DLD1 (cell line): ENCODE measurements around the gene PCDH12.
"Not testable (repeated sequence)": the region's sequence is repeated elsewhere in the genome, so short reads cannot be mapped to it uniquely, and the experiment has no call there.

Source experiments
- in situ Hi-C: cut with HindIII; loops from 2 replicates; pipeline ENCODE4 v1.10.0; 2017; ENCODE audit warnings: low sequenced_read_pairs

Gene PCDH12

DNA sequence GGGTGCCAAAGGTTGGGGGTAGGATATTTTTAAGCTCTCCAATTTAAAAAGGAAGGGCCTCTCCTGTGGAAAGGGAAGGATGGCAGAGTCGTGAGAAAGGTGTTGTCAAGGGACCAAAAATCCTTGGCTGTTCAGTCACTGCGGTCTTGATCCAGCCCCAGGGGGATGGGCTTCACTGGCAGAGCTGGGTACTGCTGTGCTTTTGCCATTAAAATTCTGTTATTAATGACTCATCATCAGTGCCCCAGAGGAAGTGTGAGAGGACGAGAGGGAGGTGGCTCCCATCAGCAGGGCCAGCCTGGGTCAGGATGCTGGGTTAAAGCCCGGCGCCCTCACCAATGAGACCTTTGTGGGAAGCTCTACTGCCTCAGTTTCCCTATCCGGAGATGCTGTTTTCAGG lies 16.7 kb downstream of the PCDH12 start:
- in situ Hi-C loops, result no loop called here

DNA sequence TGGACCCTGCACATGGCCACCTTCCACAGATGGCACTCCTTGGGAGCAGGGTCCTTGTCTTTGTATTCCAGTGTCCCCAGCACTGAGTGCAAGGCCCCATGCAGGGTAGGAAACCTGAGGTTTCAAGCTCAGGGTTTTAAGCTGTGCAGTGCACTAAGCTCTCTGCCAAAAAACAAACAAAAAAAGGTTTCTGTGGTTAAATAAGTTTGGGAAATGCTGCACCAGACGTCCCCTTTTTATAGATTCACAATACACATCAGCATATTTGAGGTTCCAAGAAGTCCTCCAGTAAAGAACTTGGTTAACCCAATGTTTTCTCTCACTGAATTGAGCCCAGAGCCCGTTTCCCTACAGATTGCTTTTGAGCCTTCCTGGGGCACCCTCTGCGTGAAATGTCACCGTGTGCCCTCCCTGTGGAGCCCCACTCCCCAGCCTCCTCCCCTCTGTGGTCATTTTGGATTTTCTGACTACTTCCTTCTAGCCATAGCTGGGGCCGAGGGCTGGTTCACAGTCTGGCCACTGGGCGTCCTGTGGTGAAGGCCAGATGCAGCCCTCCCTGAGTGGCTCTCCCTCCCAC lies 17.2 kb downstream of the PCDH12 start:
- in situ Hi-C loops, result no loop called here

DNA sequence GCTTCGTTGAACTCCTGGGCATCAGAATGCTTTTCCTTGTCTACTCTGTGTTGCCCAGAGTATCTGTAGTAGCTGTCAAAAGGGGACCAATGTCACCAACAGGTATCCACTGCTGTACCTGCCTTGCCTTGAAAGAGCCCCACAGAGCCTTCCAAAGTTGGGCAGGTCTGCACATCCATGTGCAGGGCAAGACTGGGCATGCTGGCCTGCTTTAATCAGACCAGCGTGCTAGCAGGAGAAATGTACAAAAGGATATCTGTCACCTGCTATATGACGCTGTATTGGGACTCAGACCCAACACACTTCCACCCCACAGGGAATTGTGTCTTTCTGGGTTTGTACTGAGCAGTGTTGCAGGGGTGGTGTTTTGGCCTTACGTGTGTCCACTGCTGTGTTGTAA lies 22.5 kb downstream of the PCDH12 start:
- in situ Hi-C loops, result no loop called here

DNA sequence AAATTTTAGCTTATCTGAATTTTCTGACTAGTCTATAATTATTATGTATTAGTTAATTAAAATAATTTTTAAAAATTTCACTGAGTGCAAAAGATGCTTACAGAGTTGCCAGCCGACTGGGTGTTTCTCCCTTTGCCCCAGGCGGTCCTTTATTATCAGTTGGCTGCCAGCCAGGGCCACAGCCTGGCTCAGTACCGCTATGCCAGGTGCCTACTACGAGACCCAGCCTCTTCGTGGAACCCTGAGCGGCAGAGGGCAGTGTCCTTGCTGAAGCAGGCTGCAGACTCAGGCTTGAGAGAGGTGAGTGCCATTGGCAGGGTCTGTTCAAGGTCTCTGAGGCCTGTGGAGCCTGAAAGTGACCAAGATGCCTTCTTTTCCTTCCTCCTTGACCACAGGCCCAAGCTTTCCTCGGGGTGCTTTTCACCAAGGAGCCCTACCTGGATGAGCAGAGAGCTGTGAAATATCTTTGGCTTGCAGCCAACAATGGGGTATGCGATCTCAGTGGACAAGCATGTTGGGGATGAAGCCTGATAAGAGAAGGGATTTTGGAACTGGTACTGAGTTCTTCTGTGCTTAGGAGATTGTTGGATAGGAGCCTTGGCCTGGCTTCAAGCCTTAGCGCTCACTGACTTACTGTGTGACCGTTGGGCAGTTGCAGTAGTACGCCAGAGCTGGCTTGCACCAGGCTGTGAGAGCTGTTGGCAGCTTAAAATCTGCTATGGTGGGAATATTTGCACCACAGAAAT lies 23.7 kb downstream of the PCDH12 start:
- in situ Hi-C loops, result no loop called here

DNA sequence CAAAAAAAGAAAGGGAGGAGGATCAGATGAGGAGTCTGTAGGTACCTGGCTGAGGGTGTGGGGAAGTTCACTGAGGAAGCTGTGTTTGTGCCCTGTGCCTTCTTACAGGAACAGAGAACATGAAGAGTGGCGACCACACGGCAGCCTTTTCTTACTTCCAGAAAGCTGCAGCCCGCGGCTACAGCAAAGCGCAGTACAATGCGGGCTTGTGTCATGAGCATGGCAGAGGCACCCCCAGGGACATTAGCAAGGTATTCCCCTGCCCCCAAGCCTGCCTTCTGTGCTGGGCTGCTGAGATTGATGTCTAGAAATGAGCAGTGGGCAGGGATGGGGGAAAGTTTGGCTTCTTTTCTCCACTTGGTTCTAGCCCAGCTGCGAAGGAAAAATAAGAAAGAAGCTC lies 24.9 kb downstream of the PCDH12 start:
- in situ Hi-C loops, result no loop called here

DNA sequence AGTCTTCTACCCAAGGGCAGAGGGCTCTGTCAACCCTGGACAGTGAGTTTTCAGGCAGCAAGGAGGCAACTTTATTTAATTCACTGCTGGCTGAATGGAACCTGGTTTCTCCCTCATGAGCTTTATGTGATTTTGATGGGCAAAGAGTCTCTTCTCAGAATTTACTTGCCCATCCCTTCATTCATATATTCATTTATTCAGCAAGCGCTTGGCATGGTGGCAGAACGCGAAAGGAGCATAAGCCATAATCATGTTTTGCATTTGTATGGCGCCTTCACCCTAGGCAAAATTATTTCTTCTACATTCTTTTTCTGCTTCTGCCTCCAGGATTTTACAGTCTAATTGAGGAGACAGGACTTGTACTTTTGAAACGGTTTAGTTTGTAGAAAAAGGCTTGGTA lies 26.3 kb downstream of the PCDH12 start:
- in situ Hi-C loops, result no loop called here

DNA sequence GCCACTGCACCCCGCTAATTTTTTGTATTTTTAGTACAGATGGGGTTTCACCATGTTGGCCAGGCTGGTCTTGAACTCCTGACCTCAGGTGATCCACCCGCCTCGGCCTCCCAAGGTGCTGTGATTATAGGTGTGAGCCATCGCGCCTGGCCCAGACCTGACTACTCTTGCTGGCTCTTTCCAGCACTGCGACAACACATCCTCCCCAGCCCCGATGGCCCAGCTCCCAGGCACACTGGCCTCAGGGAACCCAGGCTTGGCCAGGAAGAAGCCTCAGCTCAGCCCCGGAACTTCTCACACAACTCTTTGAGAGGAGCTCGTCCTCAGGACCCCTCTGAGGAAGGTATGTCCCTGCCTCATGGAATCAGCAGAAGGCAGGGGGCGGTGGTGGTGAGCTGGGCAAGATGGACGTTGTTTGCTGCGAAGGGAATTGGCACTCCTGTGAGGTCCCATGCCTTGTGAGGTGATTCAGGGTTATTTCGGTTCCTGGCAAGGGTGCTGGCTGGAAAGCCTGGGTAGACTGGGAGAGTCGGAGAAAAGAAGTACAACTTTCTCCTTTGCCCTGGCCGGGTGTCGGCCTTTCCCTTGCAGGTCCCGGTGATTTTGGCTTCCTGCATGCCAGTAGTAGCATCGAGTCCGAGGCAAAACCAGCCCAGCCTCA lies 28.5 kb downstream of the PCDH12 start:
- in situ Hi-C loops, result no loop called here

DNA sequence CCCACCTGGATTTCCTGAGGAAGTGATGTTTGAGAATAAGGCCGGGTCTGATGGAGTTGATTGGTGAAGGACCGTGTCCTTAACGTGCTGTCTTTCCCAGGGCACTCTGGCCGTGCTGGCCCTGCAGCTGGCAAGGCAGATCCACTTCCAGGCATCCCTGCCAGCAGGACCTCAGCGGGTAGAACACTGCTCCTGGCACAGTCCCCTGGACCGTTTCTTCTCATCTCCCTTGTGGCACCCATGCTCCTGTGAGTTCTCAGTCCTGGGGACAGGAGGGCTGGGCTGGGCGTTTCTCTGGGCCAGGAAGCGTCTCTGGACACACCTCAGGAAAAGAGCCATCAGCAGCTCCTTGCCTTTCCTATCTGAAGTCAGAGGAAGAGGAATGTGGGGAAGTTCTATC lies 30.0 kb downstream of the PCDH12 start:
- in situ Hi-C loops, result no loop called here

DNA sequence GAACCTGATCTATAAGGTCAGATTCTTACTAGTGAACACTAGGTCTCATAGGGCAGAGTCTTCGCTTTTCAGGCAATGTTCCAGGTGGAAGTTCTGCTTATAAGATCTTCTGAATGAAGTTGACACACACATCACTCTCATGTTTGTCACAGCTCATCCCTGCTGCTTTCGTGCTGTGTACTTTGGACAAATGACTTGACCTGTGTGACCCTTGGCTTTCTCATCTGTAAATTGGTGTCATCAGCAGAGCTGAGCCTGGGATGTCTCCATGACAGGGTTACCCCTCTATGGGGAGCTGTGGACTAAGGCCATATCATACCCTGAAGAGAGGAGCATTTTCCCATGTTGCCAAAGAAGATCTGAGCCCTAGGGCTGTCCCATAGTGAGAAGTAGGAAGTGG lies 31.6 kb downstream of the PCDH12 start:
- in situ Hi-C loops, result no loop called here

DNA sequence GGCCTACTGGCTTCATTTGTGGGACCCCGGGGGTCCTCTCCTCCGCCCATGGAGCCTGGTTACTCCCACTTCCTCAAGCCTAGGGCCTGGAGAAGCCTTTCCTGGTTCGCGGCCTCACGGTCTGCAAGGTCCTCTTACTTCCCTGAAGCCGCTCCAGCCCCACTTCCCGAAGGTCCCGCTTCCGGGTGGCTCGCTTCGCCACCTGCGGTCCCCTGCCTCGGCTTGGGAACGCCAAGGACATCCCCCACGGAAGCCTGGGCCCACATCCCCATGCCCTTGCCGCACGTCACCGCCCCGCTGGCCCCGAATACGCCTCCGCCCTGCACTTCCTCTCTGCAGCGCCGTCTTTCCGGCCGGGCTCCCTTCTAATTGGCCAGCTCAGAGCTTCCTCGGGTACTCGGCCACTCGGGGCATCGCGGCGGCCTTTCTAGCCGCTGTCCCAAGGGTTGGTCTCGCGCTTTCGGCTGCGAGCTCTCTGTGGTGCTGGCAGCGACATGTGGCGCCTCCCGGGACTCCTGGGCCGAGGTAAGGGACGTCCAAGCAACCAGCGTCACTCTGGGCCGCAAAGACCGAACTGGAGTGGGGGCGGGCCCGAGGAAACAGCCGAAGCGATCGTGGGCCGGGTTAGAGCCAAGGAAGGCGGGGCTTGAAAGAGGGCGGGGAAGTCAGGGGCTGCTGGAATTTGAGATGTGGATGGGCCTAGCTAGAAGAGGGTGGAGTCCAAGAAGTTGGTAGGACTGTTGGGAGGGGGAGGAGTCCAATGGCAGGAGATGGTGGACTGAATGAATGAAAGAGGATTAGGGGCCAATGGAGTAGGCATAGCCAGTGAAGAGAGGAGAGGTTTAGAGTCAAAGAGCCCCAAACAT lies 34.3 kb downstream of the PCDH12 start, which contains the start of gene DELE1:
Gene DELE1 (plus strand): TSS at position 424 of the 866 bp plus-strand sequence. CDS start 71 bp downstream, at position 495.
- in situ Hi-C loops, result no loop called here

DNA sequence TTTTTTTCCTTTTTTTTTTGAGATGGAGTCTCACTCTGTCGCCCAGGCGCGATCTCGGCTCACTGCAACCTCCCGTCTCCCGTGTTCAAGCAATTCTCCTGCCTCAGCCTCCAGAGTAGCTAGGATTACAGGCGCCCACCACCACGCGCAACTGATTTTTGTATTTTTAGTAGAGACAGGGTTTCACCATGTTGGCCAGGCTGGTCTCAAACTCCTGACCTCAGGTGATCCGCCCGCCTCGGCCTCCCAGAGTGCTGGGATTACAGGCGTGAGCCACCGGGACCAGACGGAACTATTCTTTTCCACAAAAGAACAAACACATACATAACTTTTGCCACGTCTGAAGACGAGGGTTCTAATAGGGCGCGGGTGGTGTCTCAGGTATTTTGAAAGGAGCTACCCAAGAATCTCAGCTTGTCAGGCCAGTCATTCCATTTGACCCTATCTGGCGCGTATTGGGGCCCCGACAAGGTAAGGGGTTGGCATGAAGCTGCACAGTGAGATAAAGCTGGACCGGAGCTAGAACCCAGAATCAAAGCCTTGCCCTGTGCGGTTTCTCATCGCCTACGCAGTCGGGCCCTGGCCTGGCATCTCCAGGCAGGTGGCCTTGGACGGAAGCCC lies 35.1 kb downstream of the PCDH12 start:
- in situ Hi-C loops, result not testable (repeated sequence)

DNA sequence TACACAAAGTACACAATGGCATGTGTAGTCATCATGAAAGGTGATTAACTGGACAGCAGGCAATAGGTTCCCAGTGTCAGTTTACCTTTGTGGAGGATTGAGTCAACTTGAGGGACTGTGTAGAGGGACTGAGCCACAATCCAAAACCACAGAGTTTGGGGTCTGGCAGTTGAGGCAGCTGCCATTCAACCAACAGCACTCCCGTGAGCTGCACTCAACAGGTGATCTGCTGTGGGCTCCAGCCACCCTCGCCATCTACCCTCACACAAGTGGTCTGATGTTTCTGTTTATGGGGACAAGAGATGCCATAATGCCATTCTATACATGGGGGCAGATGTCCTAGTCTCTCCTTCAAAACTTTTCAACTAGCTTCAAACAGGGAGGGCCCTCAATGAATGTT lies 37.2 kb downstream of the PCDH12 start:
- in situ Hi-C loops, result no loop called here

DNA sequence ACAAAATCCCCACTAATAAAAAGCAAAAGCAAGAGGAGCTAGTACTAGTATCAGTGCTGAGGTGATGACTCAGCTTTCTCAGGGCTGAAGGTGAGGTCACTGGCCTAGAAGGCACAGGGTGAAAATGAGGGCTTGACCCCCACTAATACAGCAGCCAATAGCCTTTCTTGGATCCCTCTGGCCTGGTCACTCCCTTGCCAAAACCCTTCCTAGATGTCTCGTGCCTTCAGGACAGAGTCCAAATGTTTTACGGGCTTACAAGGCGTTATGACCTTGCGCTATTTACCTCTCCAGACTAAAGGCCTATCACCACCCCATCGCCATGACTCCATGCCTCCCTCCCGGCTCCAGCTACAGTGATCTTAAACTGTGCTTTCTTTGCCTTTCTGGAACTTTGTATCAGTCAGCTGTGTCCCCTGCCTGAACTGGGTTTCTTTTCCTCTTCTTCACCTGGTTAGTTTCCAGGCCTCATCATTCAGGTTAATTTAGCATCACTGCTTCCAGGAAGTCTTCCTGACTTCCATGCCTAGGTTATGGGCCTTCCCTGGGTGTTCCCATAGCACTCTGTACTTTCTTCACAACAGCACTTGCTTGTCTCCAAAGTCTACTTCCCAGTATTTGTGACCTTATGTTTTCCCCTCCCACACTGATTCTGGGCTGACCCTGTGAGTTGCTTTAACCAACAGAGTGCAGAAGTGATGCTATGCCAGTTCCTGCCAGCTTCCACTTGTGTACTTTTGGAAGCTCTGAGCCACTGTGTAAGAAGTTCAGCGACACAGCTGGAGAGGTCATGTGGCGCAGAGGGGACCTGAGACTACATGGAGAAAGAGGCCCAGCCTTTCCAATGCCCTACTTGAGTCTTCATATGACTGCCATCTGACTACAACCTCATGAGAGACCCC lies 38.5 kb downstream of the PCDH12 start:
- in situ Hi-C loops, result no loop called here

DNA sequence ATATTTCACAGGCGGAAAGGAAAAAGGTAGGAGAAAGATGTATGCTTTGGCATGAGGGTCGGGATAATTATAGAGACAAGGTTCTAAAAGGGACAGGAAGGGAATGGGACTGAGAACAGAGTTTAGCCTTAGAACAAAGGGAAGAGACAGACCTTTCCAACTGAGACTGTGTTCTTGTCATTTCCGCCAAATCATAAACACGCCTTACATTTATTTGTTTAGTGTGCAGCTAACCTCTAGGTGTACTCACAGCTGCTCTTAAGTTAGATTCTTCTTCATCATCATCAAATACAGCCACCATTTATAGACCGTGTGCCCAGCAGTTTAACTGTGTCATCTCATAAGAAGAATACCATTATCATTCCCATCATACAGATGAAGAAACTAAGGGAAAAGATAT lies 40.2 kb downstream of the PCDH12 start:
- in situ Hi-C loops, result no loop called here

DNA sequence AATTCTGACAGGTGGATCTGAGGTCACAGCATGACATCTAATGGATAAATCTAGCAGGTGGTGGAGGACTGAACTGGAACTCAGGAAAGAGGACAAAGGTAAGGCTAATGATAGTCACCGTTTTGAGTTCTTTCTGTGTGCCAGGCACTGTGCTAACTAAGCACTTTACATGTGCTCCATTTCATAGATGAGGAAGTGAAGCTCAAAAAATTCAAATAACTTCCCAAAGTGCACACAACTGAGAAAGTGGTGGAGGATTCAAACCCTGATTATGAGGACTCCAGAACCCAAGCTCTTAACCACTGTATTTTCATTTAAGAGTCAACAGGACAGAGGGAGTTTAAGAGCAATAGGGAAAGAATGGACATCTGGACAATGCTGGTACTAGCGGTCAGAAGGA lies 41.5 kb downstream of the PCDH12 start:
- in situ Hi-C loops, result no loop called here

DNA sequence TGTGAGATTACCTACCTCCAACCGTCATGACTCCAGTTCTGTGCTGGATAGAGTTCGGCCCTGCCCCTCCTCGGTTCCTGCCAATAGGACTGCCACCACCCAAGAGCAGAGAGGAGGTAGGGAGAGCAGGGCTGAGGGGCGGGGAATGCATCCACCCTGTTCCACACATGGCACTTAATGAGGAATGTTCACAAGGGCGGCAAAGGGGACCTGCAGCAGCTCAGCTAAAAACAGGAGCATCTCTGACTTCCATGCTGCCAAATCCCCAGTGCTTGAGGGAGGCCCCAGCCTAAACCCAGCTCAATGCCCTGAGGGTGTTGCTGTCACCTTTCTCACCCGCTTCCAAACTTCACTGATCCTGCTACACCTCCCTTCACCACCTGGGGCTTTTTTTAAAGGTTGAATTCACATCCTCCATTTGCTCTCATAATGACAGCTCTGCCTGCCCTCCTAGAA lies 42.1 kb downstream of the PCDH12 start:
- in situ Hi-C loops, result no loop called here

DNA sequence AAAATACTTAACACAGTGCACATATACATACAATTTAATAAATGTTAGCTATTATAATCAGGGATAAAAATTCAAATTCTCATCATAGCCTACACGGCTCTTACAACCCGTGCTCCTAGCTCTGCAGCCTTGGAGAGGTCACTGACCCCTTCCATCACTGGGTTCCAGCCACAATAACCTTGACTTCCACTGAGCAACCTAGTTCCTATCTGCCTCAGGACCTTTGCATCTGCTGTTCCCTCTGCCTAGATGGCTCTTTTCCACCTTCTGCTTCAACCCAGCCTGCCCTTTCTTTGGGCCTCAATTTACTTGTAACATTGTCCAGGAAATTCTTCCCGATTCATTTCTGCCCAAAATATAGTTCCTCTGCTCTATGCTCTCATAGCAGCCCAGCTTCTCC lies 43.2 kb downstream of the PCDH12 start:
- in situ Hi-C loops, result no loop called here

DNA sequence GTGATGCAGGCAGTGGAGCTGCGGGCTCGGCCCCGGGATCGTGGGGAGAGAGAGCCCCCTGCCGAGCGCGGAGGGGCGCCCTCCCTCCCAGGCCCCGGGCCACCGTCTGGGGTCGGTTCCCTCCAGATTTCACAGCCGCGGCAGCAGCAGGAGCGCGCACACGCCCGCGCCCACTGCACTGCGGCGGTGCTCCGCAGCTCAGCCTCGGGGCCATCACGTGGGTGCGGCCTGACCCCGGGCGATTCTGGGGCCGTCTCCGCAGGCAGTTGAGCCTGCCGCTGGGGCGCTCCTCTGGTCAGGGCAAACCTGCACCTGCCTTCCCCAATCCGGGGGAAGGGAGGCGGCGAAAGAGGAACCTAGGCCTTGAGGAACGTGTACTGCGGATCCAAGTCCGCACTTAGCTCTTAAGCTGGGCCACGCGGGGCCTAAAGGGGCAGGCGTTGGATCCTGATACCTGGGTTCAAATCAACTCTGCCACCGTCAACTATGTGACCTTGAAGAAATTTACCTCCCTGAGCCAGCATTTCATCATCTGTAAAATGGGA lies 43.7 kb downstream of the PCDH12 start:
- in situ Hi-C loops, result no loop called here

DNA sequence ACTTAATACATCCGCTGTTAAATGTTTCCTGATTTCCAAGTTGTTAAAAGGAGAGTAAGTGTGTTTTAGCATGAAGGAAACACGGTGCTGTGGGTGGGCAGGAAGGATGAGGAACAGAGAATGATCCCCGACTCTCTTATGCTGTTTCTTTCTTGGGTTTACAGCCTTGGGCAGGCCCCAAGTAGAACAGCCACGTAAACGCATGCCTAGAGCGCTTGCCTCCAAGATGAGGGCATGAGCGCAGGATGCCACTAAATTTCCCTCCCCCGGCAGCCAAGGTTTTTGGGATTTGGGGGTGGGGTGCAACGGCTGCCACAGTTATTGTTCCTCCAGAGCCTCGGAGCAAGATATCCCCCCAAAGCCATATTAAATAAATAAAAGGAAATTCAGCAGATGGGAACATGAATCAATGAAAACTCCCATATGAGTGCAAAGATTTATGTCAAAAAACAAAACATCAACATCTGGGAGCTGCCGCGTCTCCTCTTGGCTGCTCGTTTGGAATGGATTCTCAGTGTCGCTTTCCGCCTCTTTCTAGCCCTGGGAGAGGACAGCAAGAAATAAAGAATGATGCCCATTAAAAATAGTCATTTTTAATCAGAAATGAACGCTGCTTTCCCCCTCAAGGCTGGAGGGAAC lies 44.3 kb downstream of the PCDH12 start:
- in situ Hi-C loops, result no loop called here
